Keratinocyte (primary cell): ENCODE results near the gene COL8A2. TPM values are rescaled to one million over a fixed set of nuclear protein-coding genes. Genes with fewer than 3 reads are reported as not detected.

Experiments
- DNase-seq: peaks from one replicate; pipeline ENCODE4 v3.0.0-alpha.2; 2011; ENCODE audit warnings: low read depth, missing footprints, low spot score
- FAIRE-seq: peaks from 2 replicates; lab custom pipeline; 2011; peaks lifted over from hg19 to GRCh38; lab: Jason Lieb, UNC
- H2AFZ ChIP-seq: 2 replicates; pipeline ENCODE4 v1.6.0; 2012; ENCODE audit warnings: low read length, control low read depth, inconsistent platforms; ENCODE audit not compliant: control insufficient read depth
- H3K27ac ChIP-seq: 2 replicates; pipeline ENCODE4 v1.5.1; 2011; ENCODE audit warnings: low read length; ENCODE audit not compliant: control insufficient read depth, insufficient read depth
- H3K27me3 ChIP-seq: 3 replicates; pipeline ENCODE4 v1.6.0; 2011; ENCODE audit warnings: low read length; ENCODE audit not compliant: control insufficient read depth, insufficient read depth; ENCODE audit errors: extremely low read depth
- H3K36me3 ChIP-seq, 2 experiments: 2 replicates in 1 of 2; 3 replicates in 1 of 2; pipeline ENCODE4 v1.5.1; 2011; ENCODE audit warnings: low read length in 2 of 2, mild to moderate bottlenecking in 1 of 2; ENCODE audit not compliant: control insufficient read depth in 2 of 2, insufficient read depth in 2 of 2; ENCODE audit errors: extremely low read depth in 1 of 2
- H3K4me1 ChIP-seq: 3 replicates; pipeline ENCODE4 v1.5.1; 2011; ENCODE audit warnings: low read length; ENCODE audit not compliant: control insufficient read depth, insufficient read depth; ENCODE audit errors: extremely low read depth
- H3K4me2 ChIP-seq: 3 replicates; pipeline ENCODE4 v1.6.0; 2011; ENCODE audit warnings: low read depth, low read length; ENCODE audit not compliant: control insufficient read depth, insufficient read depth; ENCODE audit errors: extremely low read depth
- H3K4me3 ChIP-seq, 3 experiments: fragments of 200-600 bp in 1 of 3; sonication (generic) in 1 of 3; 2 replicates in 2 of 3; 3 replicates in 1 of 3; pipeline ENCODE4 v1.5.1; 2011 to 2016; ENCODE audit warnings: low read length in 3 of 3, mild to moderate bottlenecking in 3 of 3, control low read depth in 2 of 3, inconsistent platforms in 1 of 3, low read depth in 1 of 3, mixed read lengths in 1 of 3, mixed run types in 1 of 3, moderate library complexity in 1 of 3; ENCODE audit not compliant: control insufficient read depth in 2 of 3, insufficient read depth in 2 of 3; ENCODE audit errors: extremely low read depth in 1 of 3
- H3K79me2 ChIP-seq: 2 replicates; pipeline ENCODE4 v1.6.0; 2012; ENCODE audit warnings: low read length; ENCODE audit not compliant: control insufficient read depth, insufficient read depth
- H3K9ac ChIP-seq: 3 replicates; pipeline ENCODE4 v1.6.0; 2011; ENCODE audit warnings: low read length; ENCODE audit not compliant: control insufficient read depth, insufficient read depth; ENCODE audit errors: extremely low read depth
- H3K9me1 ChIP-seq: 3 replicates; pipeline ENCODE4 v1.6.0; 2011; ENCODE audit warnings: low read length; ENCODE audit not compliant: control insufficient read depth, insufficient read depth; ENCODE audit errors: extremely low read depth
- H3K9me3 ChIP-seq: 2 replicates; pipeline ENCODE4 v1.5.1; 2012; ENCODE audit warnings: low read depth, low read length; ENCODE audit not compliant: control insufficient read depth
- H4K20me1 ChIP-seq: 3 replicates; pipeline ENCODE4 v1.6.0; 2011; ENCODE audit warnings: low read length; ENCODE audit not compliant: control insufficient read depth, insufficient read depth; ENCODE audit errors: extremely low read depth
- CTCF ChIP-seq, 3 experiments: IDR thresholded peaks in 1 of 3; conservative IDR thresholded peaks in 1 of 3; optimal IDR thresholded peaks in 1 of 3; 2 replicates in 2 of 3; 3 replicates in 1 of 3; pipeline versions ENCODE3 to v1.5.1; 2011; ENCODE audit warnings: low read length in 3 of 3, mild to moderate bottlenecking in 3 of 3, moderate library complexity in 2 of 3, control low read depth in 1 of 3, inconsistent platforms in 1 of 3; ENCODE audit not compliant: insufficient read depth in 2 of 3; ENCODE audit errors: extremely low read depth in 1 of 3
- EZH2 ChIP-seq: IDR thresholded peaks from one replicate; pipeline ENCODE4 v1.6.1; 2012; ENCODE audit warnings: inconsistent platforms, mild to moderate bottlenecking, low read length, moderate library complexity
- dilution Hi-C: fragments of 300-500 bp; cut with MboI; formaldehyde crosslinking; loops from one replicate; pipeline ENCODE4 v1.7.0; 2020; ENCODE audit warnings: low sequenced_read_pairs; ENCODE audit not compliant: extremely low pct_ligation_motif_present
- polyA plus RNA-seq, 5 experiments: library from polyadenylated mRNA; depleted of rRNA in 3 of 5; stranded (reverse) in 3 of 5; stranded (forward) in 1 of 5; unstranded in 1 of 5; fragments of >200 nt; gene quantifications; 1 replicate in 1 of 5; 2 replicates in 3 of 5; 3 replicates in 1 of 5; pipeline versions ENCODE4 v1.2.1 to v1.2.3, GENCODE V29; 2011 to 2012; ENCODE audit warnings: missing spikeins in 2 of 5, low read depth in 1 of 5, low replicate concordance in 1 of 5

The COL8A2 gene
- polyA plus RNA-seq, 1 donor (not counting 4 experiments of a cell fraction or from before 2014, with no cell fraction given): 0.09 TPM

GRCh38 chr1:36163426-36163825 lies 38.4 kb upstream of the COL8A2 start:
- Histone ChIP-seq H3K4me3 (no peak overlapping the region), H3K4me1 (peaks cover 86% of the 10 kb centered on the region), H3K9me1 (no peaks in the 10 kb centered on the region), H3K9me3 (no peaks in the 10 kb centered on the region), H3K27me3 (no peaks in the 10 kb centered on the region), H3K9ac (no peak overlapping the region), H3K4me2 (peak overlapping the region; percentile 95), H3K36me3 (peaks cover 11 to 48% of the 10 kb centered on the region in 2 experiments), H3K27ac (peak overlapping the region; percentile 98), H2AFZ (no peak overlapping the region), H4K20me1 (peaks cover under 1% of the 10 kb centered on the region), H3K79me2 (peaks cover 97% of the 10 kb centered on the region)
- TF ChIP-seq CTCF (optimal IDR thresholded peaks at IDR 0.05 in 1 of 3, IDR thresholded peaks at IDR 0.05 in 1 of 3, conservative IDR thresholded peaks at IDR 0.05 in 1 of 3; ENCODE audit: extremely low read depth in 1 of 3, insufficient read depth in 2 of 3, low read length in 3 of 3): no peak
- TF ChIP-seq EZH2: no peak
- dilution Hi-C loops: no loop called here
- no peak for DNase-seq
- no peak for FAIRE-seq

- H3K36me3 ChIP-seq: peaks cover 9 to 53% of the 10 kb centered on the region in 2 experiments
- DNase-seq (no peak), FAIRE-seq (no peak)
- H2AFZ ChIP-seq: no peak overlapping the region
- H3K4me2 ChIP-seq: peak overlapping the region; percentile 95
- peaks cover 4% of the 10 kb centered on the region for H4K20me1 ChIP-seq
- TF ChIP-seq CTCF (optimal IDR thresholded peaks at IDR 0.05 in 1 of 3, IDR thresholded peaks at IDR 0.05 in 1 of 3, conservative IDR thresholded peaks at IDR 0.05 in 1 of 3; ENCODE audit: extremely low read depth in 1 of 3, insufficient read depth in 2 of 3, low read length in 3 of 3) (no peak), EZH2 (no peak)
- peaks cover 98% of the 10 kb centered on the region for H3K79me2 ChIP-seq
- H3K4me1 ChIP-seq: peaks cover 93% of the 10 kb centered on the region
- peak overlapping the region in 1 of 3 experiments; percentile 13 for H3K4me3 ChIP-seq
- H3K9me1 ChIP-seq: no peaks in the 10 kb centered on the region
- peak overlapping the region; percentile 98 for H3K27ac ChIP-seq
- dilution Hi-C loops: no loop called here
- H3K27me3 ChIP-seq: no peaks in the 10 kb centered on the region
- H3K9me3 ChIP-seq: no peaks in the 10 kb centered on the region
- H3K9ac ChIP-seq: peak overlapping the region; percentile 69
Observed at GRCh38 chr1:36162680-36163239, 37.7 kb upstream of the COL8A2 start.
